GM10266 (cell line): ENCODE data around the gene CARD19.
A peak's percentile ranks its signal among the peaks of the same experiment; 100 is the strongest.

Experiments
- DNase-seq: peaks from one replicate; pipeline ENCODE4 v3.0.0; 2012; ENCODE audit errors: extremely low spot score
- TF ChIP-seq, protein P1 (sequence below): IDR thresholded peaks from 2 replicates; pipeline ENCODE4 v1.5.1; 2012; ENCODE audit warnings: mild to moderate bottlenecking, low read depth; ENCODE audit not compliant: control insufficient read depth, insufficient read depth; ENCODE audit errors: missing control alignments

CARD19 gene

DNA sequence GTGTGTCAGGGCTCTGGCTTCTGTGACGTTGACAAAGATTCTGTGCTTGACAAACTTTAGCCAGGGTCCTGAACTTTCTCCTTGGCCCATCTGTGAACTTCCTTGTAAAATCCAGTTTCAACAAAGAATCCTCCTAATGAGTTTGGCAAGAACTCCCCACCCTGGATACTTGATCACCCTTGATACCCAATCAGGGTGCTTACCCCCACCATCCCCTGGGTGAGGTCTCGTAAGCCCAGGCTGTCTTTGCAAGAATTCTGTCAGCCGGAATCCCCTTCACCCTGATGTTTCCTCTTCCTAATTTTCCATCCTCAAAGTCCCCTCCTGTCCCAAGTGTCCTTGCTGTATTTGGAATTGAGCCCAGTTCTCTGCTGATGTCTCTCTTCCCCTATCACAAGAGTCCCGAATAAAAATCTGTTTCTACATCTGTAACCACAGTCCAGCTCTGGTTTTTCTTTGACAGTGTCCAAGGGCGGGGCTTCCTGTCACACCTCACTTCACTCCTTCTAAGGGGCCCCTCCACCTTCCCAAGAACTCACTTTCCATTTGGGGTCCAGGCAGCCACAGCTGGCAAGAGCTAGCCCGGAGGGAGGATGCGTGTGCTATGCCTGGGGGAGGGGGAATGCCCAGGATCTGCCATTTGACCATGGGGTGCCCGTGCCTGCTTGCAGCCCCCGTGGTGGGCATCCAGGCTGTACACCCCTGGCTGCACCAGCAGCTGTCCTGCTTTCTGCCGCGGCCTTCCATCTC lies 2.7 kb upstream of the CARD19 start:
- TF ChIP-seq, protein P1, sequence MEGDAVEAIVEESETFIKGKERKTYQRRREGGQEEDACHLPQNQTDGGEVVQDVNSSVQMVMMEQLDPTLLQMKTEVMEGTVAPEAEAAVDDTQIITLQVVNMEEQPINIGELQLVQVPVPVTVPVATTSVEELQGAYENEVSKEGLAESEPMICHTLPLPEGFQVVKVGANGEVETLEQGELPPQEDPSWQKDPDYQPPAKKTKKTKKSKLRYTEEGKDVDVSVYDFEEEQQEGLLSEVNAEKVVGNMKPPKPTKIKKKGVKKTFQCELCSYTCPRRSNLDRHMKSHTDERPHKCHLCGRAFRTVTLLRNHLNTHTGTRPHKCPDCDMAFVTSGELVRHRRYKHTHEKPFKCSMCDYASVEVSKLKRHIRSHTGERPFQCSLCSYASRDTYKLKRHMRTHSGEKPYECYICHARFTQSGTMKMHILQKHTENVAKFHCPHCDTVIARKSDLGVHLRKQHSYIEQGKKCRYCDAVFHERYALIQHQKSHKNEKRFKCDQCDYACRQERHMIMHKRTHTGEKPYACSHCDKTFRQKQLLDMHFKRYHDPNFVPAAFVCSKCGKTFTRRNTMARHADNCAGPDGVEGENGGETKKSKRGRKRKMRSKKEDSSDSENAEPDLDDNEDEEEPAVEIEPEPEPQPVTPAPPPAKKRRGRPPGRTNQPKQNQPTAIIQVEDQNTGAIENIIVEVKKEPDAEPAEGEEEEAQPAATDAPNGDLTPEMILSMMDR: no peak

DNA sequence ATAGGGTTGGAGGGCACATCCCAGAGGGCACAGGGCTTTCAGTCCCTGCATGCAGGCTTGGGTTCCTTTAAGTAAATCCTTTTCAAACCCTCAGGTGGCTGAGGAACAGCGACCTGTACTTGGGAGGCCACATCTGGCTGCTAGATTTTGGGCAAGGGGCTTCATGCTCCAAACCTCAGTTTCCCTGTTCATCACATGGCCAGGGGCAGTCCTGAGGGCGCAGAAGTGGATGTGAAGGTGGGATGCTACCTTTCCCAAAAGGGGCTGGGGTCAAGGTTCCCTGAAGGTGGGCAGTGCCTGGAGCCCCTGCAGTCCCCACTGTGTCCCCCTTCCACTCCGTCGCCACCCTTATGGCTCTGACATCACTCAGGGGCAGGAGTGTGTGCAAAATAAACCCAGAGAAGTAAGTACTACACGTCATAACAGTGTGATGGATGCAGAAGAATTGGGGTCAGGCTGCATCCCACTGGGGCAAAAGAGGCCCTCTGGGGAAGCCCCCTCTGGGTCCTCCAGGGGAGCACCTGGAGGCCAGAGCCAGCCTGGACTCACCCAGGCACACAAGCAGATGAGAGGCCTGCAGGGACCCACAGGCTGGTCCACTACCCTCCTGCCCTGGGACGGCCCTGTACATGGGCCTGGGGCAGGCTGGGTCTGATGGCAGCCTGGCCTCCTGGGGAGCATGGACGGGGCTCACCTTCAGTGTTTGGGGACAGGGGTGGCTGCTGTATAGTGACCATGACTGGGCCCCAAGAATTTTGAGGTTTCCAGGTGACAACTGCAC lies 1.9 kb upstream of the CARD19 start:
- DNase-seq: no peak
- TF ChIP-seq, protein P1: no peak

More for the DNA sequence above, 2.7 kb upstream of the CARD19 start:
- no peak for DNase-seq

DNA sequence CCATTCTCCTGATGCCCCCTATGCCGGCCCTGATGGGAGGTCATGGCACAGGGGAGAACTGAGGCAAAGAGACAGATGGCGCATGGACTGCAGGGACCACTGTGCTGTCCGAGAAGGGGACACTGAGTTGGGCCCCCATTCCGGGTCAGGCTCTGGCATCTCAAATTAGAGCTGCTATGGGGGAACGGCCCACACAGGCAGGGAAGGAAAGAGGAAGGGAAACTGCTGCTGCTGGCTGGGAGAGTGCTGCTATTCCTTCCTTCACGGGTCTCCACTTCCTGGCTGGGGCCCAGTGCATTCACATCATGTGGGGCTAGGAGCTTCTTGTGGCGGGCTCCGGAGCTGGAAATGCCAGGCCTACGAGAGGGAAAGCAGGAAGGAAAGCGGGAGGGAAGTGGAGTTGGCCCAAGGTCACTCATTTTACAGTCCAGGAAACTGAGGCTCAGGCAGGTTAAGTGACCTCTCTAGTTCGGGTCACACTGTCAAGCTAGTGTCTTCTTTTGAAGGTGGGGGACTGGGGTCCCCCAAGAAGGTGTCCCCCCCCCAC lies 1.3 kb upstream of the CARD19 start:
- TF ChIP-seq, protein P1: no peak
- no peak for DNase-seq

- DNase-seq: peak; percentile 100
- TF ChIP-seq, protein P1: no peak
Measured at GRCh38 chr9:93095205-93096130, 549 bp upstream of the CARD19 start.

DNA sequence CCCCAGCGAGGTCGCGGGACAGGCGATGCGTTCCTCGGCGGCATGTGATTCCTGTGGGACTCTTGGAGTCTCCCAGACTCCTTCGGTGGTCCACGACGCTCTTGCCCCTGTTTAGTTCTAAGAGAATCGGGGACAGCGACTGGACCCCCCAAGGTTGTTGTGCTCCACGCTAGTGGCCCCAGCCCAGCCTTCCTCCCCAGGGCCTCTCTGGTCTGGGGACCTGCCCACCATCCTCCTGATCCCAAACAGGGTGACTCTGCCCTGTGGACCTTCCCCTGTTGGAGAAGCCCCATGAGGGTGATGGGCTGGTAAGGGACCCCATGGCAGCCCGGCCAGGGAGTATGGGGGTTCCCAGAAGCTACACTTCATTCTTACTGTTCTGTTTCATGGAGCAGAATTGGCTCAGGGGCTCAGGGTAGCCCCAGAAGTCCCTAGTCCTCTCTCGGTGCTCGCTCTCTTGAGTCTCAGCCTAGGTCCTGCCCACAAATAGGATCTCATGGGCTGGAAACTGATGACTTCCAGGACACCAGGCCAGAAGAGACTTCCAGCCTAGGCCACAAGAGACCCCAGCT lies 880 bp downstream of the CARD19 start:
- TF ChIP-seq, protein P1: no peak
- DNase-seq: no peak

DNA sequence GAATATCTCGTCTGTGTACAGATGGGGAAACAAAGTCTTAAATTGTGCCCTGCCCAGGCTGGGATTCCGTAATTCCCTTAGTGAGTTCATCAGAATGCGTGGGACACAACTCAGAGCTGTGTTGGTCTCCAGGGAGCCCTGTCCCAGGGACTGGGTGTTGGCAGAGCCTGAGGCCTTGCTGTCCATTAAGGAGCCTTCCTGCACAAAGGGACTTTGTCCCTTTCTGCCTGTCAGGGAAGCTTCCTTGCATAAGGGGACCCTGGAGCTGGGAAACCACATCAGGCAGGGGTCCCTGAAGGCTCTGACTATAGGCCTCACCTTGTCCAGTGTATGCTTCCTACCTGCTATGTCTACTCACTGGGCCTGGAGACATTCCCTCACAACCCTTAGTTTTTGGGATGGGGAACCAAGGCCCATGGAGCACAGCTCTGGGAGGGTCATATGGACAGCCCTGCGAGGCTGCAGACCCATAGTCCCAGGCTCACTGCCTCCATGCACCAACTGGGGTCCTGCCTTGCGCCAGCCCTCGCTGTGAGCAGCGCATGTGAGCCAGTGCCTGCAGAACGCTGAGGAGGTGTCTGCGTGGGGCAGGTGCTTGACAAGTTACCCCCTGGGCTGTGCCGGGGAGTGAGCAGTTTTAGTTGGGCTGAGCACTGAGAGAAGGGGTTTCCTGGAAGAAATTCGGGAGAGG lies 1.6 kb downstream of the CARD19 start:
- DNase-seq: no peak
- TF ChIP-seq, protein P1: no peak
